C1 segment of cervical spinal cord (tissue), 14 donors: ENCODE results near the gene UGT1A8.
"Not testable (repeated sequence)": the region's sequence is repeated elsewhere in the genome, so short reads cannot be mapped to it uniquely, and the experiment has no call there.

Source experiments
- DNase-seq, 14 donors: peaks; one replicate each; lab custom pipeline; 2025; lab: John Stamatoyannopoulos, UW

UGT1A8 gene

DNA sequence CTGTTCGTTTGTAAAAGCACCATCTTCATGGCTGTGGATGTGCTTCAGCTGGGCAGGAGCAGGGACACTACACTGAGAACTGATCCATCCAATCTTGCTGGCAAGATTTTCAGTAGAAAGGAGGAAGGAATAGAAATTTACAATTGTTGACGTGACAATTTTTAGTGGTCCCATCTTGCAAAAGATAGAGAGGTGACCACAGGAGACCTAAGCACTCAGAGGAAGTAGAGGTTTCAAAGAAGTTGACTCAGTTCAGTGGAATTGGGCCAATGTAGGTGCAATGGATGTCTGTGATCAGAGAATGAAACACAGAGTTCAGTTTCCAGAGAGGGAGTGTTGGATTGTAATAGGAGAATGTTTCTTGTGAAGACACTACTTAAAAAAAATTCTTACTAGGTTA, 96.7 kb downstream of the UGT1A8 start:
- no peak for DNase-seq

DNA sequence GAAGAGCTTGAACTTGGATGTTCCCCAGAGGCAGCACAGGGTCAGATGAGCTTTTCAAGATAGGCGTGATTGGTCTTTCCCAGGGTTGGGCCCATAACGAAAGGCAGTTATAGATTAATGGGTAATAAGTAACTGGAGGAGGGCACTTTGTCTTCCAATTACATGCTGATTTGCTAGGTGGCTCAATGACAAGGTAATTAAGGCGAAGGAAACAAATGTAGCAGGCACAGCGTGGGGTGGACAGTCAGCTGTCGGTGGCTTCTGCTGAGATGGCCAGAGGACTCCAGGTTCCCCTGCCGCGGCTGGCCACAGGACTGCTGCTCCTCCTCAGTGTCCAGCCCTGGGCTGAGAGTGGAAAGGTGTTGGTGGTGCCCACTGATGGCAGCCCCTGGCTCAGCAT, 101.1 kb downstream of the UGT1A8 start, which contains the start of gene UGT1A4:
UGT1A4 (plus strand) TSS at position 185 of the 400 bp plus-strand sequence; CDS start at position 270, 85 bp downstream.
- DNase-seq: no peak

DNA sequence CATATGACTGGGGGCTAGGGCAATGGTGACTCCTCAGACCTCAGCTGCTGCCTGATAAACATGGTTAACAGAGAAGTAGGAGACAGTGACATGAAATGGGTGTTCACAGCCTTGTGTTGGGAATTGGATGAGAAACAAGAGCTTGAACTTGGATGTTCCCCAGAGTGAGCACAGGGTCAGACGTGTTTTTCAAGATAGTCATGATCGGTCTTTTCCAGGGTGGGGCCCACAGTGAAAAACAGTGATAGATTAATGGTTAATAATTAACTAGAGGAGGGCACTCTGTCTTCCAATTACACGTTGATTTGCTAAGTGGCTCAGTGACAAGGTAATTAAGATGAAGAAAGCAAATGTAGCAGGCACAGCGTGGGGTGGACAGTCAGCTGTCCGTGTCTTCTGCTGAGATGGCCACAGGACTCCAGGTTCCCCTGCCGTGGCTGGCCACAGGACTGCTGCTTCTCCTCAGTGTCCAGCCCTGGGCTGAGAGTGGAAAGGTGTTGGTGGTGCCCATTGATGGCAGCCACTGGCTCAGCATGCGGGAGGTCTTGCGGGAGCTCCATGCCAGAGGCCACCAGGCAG, 111.4 kb downstream of the UGT1A8 start, which contains the start of gene UGT1A3:
UGT1A3 (plus strand) TSS at position 320 of the 579 bp plus-strand sequence; CDS start at position 405, 85 bp downstream.
- DNase-seq: no peak

DNA sequence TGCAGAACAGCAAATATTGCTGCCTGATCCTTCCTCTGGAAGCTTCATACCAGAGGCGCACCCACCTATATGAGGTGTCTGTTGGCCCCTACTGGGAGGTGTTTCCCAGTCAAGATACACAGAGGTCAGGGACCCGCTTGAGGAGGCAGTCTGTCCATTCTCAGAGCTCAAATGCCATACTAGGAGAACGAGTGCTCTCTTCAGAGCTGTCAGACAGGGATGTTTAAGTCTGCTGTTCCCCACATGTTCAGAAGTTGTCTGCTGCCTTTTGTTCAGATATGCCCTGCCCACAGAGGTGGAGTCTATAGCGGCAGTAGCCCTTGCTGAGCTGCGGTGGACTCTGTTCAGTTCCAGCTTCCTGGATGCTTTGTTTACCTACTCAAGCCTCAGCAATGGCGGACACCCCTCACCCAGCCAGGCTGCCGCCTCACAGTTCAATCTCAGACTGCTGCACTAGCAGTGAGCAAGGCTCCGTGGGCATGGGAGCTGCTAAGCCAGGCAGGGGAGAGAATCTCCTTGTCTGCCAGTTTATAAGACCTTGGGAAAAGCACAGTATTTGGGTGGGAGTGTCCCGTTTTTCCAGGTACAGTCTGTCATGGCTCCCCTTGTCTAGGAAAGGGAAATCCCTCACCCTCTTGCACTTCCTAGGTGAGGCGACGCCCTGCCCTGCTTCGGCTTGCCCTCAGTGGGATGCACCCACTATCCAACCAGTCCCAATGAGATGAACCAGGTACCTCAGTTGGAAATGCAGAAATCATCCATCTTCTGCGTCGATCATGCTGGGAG, 119.6 kb downstream of the UGT1A8 start:
- not testable (repeated sequence) for DNase-seq

DNA sequence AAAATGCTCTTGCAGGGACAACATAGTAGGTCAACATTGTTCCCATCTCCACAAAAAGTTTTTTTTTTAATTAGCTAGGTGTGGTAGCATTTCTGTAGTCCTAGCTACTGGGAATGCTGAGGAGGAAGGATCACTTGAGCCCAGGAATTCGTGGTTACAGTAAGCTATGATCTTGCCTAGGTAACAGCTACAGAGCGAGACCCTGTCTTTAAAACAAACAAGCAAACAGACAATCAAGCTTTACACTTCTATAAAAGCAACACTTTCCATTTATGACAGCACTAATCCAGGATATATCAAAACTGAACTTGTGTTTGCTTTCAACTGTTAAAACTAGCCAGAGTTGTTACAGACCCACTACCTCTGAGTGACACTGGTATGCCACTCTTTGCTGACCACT, 123.4 kb downstream of the UGT1A8 start:
- no peak for DNase-seq

DNA sequence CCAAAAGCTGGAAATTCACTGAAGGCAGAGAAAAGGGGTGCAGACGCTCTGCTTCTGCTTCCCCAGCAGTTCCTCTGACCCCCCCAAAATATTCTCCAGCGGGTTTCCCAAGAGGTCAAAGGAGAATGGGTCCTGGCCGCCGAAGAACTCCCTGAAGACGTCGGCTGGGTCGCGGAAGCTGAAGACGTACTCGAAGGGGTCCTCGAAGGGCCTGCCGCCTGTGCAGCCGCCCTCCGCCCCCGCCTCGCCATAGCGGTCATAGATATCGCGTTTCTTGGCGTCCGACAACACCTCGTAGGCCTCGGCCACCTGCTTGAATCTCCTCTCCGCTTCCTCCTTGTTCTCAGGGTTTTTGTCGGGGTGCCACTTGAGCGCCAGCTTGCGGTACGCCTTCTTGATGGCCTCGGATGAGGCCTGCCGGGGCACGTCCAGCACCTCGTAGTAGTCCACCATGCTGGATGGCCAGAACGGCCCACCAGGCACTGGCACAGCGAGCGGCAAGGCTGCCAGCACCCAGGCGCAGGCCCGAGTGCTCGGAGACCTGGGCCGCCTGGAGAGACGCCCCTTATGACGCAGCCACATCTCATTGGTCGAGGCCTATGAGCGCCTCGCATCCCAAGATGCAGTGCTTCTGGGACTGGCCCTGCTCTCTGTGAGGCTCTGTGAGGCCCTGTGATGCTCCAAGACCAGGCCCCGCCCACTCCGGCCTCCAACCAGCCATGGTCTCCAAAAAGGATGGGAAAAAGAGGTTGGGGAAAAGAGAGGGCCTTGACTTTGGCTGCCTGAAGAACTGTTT, 126.2 kb downstream of the UGT1A8 start:
- DNase-seq: no peak

DNA sequence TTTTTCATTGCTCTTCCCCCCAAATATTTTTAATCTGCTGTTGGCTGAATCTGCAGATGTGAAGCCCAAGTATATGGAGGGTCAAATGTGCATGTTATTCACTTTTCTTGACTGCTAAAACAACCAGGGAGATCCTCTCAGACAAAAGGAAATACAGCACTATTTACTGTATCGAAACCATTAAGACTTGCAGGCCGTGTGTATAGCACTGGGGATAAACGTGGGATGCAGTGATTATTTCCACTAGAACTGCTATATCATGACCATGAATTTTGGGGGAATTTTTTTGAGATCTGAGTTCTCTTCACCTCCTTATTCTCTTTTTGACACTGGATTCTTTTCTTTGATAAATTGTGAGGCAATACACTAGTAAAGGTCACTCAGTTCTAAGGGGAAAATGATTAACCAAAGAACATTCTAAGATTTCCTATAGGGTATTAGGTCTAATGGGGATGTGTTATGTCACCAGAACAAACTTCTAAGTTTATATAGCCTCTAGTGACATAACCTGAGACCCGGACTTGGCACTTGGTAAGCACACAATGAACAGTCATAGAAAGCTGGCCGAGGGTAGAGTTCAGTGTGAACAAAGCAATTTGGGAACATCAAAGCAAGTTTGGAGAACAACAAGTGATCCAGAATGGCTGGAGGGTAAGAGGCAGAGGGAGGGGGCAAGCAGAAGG, 127.8 kb downstream of the UGT1A8 start:
- no peak for DNase-seq

DNA sequence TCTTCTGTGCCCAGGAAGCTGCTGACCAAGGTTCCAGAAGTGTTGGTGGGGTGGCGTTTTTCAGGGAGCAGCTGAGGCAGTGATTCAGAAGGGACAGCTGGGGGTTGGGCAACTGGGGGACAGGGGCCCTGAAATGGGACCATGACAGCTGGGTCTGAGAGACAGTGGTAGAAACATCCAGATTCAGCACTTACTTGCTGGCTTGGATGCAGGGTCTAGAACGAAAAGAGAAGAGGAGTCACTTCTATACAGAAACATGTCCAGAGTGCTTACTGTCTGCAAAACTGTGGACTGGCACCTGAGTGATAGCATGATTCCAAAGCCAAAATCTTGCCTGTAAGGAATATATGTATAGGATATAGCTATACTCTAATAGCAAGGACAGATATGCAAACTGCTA, 128.4 kb downstream of the UGT1A8 start:
- not testable (repeated sequence) for DNase-seq

DNA sequence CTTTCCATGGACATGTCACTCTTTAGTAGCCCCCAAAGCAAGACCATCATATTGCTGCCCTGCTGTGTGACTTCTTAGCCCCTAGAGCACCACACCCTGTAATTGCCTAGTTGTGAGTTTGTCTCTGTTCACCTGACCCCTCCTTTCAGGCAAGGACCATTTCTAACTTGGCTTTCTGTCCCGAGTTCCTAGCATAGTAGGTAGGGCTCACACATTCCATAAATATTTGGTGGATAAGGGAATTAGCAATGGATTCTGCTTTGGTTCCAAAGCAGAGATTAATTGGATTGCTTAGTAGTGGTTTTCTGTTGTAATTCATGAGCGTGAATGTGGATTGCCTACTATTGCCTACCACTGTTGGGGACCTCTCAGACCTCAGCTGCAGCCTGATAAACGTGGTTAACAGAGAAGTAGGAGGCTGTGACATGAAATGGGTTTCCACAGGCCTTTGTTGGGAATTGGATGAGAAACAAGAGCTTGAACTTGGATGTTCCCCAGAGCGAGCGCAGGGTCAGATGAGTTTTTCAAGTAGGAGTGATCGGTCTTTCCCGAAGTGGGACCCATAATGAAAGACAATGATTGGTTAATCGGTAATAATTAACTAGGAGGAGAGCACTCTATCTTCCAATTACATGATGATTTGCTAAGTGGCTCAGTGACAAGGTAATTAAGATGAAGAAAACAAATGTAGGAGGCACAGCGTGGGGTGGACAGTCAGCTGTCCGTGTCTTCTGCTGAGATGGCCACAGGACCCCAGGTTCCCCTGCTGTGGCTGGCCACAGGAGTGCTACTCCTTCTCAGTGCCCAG, 129.2 kb downstream of the UGT1A8 start:
- DNase-seq: no peak

DNA sequence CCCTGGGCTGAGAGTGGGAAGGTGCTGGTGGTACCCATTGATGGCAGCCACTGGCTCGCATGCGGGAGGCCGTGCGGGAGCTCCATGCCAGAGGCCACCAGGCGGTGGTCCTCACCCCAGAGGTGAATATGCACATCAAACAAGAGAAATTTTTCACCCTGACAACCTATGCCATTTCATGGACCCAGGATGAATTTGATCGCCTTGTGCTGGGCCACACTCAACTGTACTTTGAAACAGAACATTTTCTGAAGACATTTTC, 129.8 kb downstream of the UGT1A8 start:
- DNase-seq: peak in 1 of 14 donors; percentile 1

DNA sequence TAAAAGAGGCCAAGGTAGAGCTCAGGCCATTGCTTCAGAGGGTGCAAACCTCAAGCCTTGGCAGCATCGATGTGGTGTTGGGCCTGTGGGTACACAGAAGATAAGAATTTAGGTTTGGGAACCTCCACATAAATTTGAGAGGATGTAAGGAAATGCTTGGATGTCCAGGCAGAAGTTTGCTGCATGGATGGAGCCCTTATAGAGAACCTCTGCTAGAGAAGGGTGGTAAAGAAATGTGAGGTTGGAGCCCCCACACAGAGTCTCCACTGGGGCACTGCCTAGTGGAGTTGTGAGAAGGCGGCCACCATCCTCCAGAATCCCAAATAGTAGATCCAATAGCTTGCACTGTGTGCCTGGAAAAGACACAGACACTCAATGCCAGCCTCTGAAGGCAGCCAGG, 133.3 kb downstream of the UGT1A8 start:
- DNase-seq: not testable (repeated sequence)

DNA sequence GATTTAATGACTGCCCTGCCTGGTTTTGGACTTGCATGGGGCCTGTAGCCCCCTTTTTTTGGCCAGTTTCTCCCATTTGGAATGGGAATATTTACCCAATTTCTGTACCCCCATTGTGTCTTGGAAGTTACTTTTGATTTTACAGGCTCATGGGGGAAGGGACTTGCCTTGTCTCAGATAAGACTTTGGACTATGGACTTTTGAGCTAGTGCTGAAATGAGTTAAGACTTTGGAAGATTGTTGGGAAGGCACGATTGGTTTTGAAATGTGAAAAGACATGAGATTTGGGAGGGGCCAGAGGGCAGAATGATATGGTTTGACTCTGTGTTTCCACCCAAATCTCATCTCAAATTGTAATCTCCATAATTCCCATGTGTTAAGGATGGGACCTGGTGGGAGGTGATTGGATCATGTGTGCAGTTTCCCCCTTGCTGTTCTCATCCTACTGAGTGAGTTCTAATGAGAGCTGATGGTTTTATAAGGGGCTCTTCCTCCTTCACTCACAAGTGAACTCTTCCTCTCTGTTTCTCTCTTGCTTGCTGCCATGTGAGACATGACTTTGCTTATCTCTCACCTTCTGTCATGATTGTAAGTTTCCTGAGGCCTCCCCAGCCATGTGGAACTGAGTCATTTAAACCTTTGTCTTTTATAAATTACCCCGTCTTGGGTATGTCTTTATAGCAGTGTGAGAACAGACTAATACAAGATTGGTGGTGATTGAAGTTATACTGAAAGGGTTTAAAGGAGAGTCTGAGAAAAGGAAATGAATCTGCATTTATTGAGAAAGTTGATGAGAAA, 134.0 kb downstream of the UGT1A8 start:
- not testable (repeated sequence) for DNase-seq

DNA sequence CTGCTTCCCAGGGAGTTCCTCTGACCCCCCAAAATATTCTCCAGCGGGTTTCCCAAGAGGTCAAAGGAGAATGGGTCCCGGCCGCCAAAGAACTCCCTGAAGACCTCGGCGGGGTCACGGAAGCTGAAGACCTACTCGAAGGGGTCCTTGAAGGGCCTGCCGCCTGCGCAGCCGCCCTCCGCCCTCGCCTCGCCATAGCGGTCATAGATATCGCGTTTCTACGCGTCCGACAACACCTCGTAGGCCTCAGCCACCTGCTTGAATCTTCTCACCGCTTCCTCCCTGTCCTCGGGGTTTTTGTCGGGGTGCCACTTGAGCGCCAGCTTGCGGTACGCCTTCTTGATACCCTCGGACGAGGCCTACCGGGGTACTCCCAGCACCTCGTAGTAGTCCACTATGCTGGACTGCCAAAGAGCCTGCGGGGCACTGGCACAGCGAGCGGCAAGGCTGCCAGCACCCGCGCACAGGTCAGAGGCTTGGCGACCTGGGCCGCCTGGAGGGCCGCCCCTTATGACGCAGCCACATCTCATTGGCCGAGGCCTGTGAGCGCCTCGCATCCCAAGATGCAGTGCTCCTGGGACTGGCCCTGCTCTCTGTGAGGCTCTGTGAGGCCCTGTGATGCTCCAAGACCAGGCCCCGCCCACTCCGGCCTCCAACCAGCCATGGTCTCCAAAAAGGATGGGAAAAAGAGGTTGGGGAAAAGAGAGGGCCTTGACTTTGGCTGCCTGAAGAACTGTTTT, 137.6 kb downstream of the UGT1A8 start:
- no peak for DNase-seq

DNA sequence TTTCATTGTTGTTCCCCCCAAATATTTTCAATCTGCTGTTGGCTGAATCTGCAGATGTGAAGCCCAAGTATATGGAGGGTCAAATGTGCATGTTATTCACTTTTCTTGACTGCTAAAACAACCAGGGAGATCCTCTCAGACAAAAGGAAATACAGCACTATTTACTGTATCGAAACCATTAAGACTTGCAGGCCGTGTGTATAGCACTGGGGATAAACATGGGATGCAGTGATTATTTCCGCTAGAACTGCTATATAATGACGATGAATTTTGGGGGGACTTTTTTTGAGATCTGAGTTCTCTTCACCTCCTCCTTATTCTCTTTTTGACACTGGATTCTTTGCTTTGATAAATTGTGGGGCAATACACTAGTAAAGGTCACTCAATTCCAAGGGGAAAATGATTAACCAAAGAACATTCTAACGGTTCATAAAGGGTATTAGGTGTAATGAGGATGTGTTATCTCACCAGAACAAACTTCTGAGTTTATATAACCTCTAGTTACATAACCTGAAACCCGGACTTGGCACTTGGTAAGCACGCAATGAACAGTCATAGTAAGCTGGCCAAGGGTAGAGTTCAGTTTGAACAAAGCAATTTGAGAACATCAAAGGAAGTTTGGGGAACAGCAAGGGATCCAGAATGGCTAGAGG, 139.1 kb downstream of the UGT1A8 start:
- DNase-seq: no peak

DNA sequence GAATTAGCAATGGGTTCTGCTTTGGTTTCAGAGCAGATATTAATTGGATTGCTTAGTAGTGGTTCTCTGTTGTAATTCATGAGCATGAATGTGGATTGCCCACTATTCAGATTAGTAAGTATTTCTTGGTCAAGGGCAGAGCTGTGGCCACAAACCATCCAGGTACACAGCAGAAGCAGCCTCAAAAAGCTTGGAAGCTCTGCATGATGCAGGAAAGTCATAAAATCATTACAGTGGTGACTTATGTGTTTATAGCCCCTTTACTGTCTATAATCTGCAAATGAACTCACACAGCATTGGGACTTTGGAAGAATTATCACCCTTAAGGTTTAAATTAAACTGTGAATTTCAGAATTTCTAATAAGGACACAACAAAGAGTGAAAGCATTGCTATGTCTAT, 140.7 kb downstream of the UGT1A8 start:
- no peak for DNase-seq

DNA sequence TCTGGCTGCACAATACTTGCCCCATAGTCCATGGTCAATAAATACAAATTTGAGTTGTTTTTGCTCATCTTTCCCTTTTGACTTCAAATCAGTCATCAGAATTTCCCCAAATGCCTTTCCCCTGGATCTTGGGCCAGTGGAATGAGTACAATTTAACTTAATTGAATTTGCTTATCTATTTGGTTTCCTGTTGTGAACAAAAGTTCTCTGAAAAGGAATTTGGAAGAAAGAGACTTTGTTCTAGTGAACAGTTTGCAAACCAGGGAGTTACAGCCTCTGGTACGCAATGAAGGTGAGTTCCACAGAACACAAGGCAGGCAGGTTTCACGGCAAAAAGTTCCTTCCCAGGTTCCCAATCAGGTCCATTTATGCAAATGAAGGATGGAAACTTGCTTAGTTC, 141.4 kb downstream of the UGT1A8 start:
- no peak for DNase-seq

DNA sequence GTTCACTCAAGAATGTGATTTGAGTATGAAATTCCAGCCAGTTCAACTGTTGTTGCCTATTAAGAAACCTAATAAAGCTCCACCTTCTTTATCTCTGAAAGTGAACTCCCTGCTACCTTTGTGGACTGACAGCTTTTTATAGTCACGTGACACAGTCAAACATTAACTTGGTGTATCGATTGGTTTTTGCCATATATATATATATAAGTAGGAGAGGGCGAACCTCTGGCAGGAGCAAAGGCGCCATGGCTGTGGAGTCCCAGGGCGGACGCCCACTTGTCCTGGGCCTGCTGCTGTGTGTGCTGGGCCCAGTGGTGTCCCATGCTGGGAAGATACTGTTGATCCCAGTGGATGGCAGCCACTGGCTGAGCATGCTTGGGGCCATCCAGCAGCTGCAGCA, 142.6 kb downstream of the UGT1A8 start, which contains the start of gene UGT1A1:
UGT1A1 (plus strand) TSS at position 228 of the 400 bp plus-strand sequence; CDS start at position 246, 18 bp downstream.
- no peak for DNase-seq

DNA sequence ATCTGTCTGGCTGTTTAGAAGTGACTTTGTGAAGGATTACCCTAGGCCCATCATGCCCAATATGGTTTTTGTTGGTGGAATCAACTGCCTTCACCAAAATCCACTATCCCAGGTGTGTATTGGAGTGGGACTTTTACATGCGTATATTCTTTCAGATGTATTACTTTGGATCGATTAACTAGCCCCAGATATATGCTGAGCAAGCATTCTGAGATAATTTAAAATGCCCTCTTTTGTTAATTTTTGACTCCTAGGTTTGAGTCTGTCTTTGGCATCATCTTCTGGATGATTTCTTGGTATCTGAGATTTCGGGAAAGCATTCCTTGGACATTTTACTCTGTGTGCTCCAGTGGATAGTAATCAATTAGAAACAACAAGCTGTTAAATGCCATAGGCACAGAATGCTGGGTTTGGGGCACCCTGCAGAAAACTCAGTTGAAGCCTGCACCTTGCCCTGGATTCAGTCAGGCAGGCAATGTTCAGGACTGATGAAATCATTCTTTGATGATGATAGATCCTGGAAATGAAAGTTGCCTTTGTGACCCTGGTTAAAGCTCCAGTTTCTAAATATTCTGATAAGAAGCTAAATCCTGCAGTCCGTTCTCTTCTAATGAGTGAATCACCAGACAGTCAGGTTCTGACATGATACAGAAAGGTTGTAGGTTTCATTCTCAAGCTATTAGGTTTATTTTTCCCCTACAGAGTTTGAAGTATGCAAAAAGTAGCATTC, 143.8 kb downstream of the UGT1A8 start:
- DNase-seq: no peak
